ENCODE results near the gene C17orf107.
A peak's percentile ranks its signal among the peaks of the same experiment; 100 is the strongest.
"Not testable (repeated sequence)": the region's sequence is repeated elsewhere in the genome, so short reads cannot be mapped to it uniquely, and the experiment has no call there.

C17orf107 gene

GRCh38 chr17:4901108-4901647 is 1.8 kb downstream of the C17orf107 start:
- DNase-seq, result no peak

DNA sequence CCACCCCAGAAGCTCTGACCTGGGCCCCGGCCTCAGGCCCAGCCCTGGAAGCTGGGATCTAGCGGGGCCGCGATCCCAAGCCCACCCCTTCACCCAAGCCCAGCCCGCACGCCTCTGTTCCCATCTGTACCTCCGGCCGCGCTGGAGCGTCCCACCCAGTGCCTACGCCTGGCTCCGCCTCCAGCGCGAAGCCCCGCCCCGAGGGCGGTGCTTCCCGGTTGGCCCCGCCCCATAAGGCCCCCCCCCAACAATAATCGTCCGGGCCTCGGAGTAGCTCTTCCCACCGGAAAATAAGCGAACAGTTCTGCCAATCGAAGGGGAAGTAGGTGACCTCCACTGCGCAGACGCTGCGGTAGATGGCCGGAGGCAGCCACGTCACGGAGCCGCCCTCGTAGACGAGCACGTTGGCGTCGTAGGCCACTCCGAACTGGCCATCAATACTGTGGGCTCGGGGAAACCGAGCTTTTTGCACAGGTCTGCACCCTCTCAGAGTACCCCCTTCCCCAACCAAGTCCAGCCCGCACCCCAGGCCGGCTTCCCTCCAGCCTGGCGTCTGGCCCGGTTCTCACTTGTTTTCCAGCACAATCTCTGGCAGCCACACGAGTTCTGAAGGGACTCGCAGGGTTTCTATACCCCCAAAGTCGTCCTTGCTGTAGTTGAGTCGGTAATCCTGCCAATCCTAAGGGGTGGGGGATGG is 2.5 kb downstream of the C17orf107 start:
- DNase-seq, result no peak

DNA sequence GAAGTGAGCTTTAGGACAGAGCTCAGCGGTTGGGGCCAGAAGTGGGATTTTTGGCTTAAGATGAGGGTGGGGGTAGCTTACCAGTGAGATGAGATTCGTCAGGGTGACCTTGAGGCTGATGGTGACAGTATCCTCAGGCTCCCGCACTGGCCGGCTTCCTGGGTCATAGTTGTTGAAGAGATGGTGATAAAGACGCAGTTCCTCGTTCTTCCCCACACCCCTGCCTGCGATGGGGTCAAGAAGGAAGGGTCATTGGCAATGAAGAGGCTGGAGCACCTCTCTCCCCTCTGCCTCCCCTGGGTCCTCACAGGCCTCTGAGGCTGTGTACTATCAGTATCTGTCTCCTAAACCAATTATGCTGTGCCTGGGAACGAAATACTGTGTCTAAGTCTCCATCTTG is 3.2 kb downstream of the C17orf107 start:
- no peak for DNase-seq

DNA sequence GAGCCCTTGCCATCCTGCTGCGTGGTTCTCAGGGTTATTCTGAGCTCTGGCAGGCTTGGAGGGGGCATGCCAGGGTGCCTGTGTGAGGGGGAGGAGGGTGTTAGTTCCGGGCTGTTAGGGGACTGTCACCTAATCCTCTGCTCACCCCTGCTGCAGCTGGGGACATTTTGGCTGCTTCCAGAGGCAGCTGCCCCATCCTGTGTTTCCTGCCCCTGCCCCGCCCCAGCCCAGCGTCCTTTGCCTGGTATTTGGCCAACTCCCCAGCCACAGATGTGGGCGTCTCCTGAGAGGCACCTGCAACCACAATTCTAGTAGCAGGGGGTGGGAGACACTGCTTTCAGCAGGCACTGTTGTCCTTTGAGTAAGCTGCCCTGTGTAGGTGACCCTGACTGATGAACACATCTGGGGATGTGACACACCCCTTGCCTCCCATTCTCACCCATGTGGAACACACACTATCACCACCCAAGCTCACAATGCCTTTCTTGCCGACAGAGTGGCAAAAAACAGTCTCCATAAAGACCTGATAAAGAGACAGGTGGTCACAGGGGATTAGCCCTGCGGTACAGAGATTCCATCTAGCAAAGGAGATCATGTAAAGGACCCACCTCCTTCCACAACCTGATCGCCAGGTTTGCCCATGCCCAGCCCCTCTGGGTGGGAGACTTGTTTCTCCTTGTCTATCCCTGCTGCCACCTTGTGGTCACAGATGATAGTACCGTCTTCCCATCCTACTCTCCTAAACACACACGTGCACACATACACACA is 3.9 kb downstream of the C17orf107 start, which contains the start of gene CHRNE:
Gene CHRNE (minus strand): TSS at position 48 of the 768 bp plus-strand sequence. CDS start 35 bp downstream, at position 13.
- DNase-seq, result peak; percentile 75

- not testable (repeated sequence) for DNase-seq
These were observed 7.3 kb downstream of the C17orf107 start for GRCh38 chr17:4906642-4907041.

- DNase-seq, result no peak
These were observed 9.0 kb downstream of the C17orf107 start for GRCh38 chr17:4908301-4908700.

GRCh38 chr17:4908711-4909496 is 9.6 kb downstream of the C17orf107 start:
- DNase-seq, result peak; percentile 84

DNA sequence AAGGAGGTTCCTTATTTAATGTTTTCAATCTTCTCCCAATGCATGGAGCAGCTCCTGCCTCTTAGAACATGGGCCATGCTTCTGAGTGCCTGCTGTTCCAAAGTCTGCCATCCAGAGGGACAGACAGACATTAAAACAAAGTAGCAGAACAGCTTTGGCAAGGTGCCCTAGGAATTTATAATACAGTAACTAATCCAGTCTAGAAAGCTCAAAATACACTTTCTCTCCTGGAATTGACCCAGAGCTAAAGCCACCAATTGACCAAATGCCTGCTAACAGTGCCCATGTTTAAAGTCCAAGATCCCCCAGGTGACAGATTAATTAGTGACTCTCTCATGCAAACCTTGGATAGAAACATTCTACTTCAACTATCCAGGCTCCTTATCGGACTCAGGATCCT is 14.7 kb downstream of the C17orf107 start:
- DNase-seq, result no peak

- DNase-seq, result not testable (repeated sequence)
These were observed 15.2 kb downstream of the C17orf107 start for GRCh38 chr17:4914551-4914950.

DNA sequence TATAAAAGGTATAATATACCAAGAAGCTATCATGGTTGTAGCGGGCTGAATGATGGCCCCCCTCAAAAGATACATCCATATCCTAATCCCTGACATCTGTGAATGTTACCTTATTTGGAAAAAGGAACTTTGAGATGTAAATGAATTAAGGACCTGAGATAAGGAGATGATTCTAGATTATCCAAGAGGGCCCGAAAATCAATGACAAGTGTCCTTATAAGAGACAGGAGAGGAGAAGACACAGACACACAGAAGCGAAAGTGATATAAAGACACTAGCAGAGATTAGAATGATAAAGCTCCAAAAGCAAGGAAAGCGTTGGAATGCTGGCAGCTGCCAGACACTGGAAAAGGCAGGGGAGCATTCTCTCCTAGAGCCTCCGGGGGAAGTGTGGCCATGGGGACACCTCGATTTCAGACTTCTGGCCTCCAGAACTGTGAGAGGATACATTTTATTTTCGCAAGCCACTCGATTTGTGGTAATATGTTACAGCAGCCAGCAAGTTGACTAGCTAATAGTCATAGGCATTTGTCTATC is 20.2 kb downstream of the C17orf107 start:
- DNase-seq, result no peak

DNA sequence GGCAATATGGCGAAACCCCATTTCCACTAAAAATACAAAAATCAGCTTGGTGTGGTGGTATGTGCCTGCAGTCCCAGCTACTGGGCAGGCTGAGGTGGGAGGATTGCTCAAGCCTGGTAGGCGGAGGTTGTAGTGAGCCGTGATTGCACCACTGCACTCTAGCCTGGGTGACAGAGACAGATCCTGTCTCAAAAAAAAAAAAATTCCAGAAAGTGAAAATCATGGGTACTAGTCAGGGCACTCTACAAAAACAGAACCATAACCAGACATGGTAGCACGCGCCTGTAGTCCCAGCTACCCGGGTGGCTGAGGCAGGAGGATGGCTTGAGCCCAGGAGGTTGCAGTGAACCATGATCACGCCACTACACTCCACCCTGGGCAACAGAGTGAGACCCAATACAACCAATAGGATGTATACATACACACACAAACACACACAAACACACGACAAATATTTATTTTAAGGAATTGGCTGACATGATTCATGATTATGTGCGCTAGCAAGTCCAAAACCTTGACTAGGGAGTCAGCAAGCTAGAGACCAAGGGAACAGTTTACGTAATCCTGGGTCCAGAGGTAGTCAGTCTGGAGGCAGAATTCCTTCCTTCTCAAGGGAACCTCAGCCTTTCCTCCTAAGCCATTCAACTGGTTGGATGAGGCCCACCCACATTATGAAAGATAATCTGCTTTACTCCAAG is 21.2 kb downstream of the C17orf107 start:
- no peak for DNase-seq

DNA sequence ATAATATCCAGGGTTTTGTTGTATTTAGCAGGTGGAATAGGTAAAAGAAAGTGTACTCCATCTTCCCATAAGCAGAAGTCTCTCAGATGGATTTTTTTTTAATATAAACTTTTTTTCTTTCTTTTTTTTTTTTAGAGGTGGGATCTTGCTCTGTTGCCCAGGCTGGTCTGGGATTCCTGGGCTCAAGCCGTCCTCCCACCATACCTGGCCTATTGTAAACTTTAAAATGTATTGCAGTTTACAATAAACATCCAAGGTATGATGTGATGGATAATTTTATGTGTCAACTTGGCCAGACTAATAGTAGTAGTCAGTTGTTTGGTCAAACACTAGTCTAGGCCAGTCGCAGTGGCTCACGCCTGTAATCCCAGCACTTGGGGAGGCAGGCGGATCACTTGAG is 22.0 kb downstream of the C17orf107 start:
- DNase-seq, result no peak

DNA sequence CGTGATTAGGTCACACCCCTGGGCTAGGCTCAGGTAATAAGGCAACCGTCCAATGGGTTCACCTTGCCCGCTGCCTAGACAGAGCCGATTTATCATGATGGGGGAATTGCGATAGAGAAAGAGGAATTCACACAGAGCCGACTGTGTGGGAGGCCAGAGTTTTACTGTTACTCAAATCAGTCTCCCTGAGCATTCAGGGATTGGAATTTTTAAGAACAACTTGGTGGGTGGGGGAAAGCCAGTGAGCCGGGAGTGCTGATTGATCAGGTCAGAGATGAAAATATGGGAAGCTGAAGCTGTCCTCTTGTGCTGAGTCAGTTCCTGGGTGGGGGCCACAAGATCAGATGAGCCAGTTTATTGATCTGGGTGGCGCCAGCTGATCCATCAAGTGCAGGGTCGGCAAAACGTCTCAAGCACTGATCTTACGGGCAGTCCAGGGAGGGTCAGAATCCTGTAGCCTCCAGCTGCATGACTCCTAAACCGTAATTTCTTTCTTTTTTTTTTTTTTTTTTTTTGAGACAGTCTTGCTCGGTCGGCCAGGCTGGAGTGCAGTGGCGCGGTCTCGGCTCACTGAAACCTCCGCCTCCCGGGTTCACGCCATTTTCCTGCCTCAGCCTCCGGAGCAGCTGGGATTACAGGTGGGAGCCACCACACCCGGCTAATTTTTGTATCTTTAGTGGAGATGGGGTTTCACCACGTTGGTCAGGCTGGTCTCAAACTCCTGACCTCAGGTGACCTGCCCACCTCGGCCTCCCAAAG is 27.4 kb downstream of the C17orf107 start:
- DNase-seq, result not testable (repeated sequence)

- DNase-seq, result no peak
These were observed 29.5 kb downstream of the C17orf107 start for GRCh38 chr17:4928881-4929280.

DNA sequence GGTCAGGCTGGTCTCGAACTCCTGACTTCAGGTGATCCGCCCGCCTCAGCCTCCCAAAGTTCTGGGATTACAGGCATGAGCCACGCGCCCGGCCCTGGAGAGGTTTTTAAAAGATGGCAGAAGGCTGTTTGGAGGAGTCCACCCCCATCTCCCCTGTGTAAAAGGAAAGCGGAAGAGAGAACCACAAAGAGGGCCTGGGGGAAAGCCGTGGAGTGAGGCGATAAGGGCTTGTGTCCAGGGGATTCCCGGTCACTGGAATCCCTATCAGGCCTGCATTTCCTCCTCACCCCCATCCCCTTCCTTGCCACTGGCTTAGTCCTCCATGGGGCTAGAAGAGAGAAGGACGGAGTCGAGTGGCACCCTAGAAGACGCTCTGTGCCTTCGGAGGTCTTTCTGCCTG is 32.6 kb downstream of the C17orf107 start, which contains the start of gene GP1BA:
Gene GP1BA (plus strand): TSS at position 315 of the 400 bp plus-strand sequence. CDS start 328 bp downstream, outside the sequence.
- DNase-seq, result no peak

DNA sequence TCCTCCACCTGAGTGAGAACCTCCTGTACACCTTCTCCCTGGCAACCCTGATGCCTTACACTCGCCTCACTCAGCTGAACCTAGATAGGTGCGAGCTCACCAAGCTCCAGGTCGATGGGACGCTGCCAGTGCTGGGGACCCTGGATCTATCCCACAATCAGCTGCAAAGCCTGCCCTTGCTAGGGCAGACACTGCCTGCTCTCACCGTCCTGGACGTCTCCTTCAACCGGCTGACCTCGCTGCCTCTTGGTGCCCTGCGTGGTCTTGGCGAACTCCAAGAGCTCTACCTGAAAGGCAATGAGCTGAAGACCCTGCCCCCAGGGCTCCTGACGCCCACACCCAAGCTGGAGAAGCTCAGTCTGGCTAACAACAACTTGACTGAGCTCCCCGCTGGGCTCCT is 33.4 kb downstream of the C17orf107 start:
- DNase-seq, result no peak

GRCh38 chr17:4933646-4934045 is 34.3 kb downstream of the C17orf107 start:
- DNase-seq, result no peak

GRCh38 chr17:4934173-4934979 is 35.0 kb downstream of the C17orf107 start:
- DNase-seq, result peak; percentile 13

DNA sequence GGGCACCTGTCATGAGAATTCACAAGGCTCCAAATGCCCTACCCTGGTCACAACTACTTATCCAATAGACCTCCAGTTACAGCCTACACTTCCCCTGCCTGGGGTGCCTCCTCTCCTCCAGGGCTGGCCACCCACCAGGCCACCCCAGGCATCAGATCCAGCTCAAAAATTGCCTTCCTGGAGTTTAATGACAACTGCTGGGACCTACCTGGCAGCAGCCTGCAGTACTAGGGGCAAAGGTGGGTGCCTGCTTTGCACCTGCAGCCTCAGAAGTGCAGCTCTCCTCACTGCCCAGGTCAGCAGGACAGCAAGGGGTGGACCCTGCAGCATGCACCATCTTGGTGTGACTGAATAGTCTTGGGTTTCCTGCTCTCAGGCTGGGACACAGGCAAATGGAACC is 36.3 kb downstream of the C17orf107 start:
- DNase-seq, result no peak

DNA sequence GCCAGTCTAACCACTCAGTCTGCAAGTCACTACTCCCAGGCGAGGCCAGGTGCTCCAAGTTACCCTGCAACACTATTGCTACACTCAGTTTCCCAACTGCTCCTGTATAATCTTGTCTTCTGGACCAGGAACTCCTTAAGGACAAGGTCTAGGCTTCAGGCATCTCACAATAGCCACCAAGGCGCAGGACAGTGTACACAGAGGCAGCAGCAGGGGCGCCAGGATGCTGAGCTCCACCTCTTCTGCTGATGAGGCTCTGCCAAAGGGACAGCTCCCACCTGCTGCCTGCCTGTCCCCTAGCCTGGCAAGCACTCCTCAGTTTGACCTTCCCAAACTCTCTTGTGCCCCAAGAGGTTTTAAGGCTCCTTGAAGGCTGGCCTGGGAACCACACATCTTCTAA is 37.1 kb downstream of the C17orf107 start:
- DNase-seq, result no peak
